HCT116 (cell line): Measurements from ENCODE around the gene WHAMM. TPM values are rescaled to one million over a fixed set of nuclear protein-coding genes. Genes with fewer than 3 reads are reported as not detected.
"Not testable (repeated sequence)": the region's sequence is repeated elsewhere in the genome, so short reads cannot be mapped to it uniquely, and the experiment has no call there.

Experiments
- ATAC-seq: fragments of 200-7000 bp; cut with Tn5 transposase; 2 replicates; pipeline ENCODE4 v1.9.1; 2020; ENCODE audit warnings: mild to moderate bottlenecking, moderate library complexity
- BruUV-seq: library from RNA; stranded (reverse); fragments of 400-500 nt; replicated peaks from 2 replicates; lab custom pipeline; 2021; lab: Mats Ljungman, UMichigan
- CTCF ChIA-PET: fragments of 300-600 bp; sonication (Branson Sonifier 250); formaldehyde crosslinking; loops from one replicate; lab custom pipeline; 2021; ENCODE audit warnings: antibody characterized with exemption; lab: Charles Lee
- POLR2A ChIA-PET: fragments of 300-600, 350-600 bp; sonication (Branson Sonifier 250); formaldehyde crosslinking; loops from one replicate; lab custom pipeline; 2021; ENCODE audit warnings: antibody characterized with exemption; lab: Charles Lee
- RAD21 ChIA-PET, 2 experiments: fragments of 300-600 bp; sonication (Branson Sonifier 250); formaldehyde crosslinking; loops; one replicate each; lab custom pipeline; 2023; ENCODE audit warnings: low total read pairs in 2 of 2; ENCODE audit not compliant: uncharacterized antibody in 2 of 2, unreplicated experiment in 2 of 2, low non-redundant PET in 1 of 2; lab: Charles Lee
- DNase-seq: peaks from one replicate; pipeline ENCODE4 v3.0.0-alpha.2; 2010; ENCODE audit warnings: low read depth, low spot score
- H2AFZ ChIP-seq: fragments of 200-600 bp; shearing (Covaris generic), sonication (generic); 2 replicates; pipeline ENCODE4 v1.6.1; 2017; ENCODE audit warnings: low read depth, mixed run types, mixed read lengths, antibody characterized with exemption, low read length; ENCODE audit not compliant: poor library complexity, severe bottlenecking
- H3K27ac ChIP-seq: 2 replicates; pipeline ENCODE4 v1.5.1; 2012; ENCODE audit warnings: low read depth, low read length
- H3K27me3 ChIP-seq: fragments of 200-600 bp; sonication (generic); 2 replicates; pipeline ENCODE4 v1.6.1; 2016; ENCODE audit warnings: mixed run types, low read length, mixed read lengths; ENCODE audit not compliant: insufficient read depth
- H3K36me3 ChIP-seq, 2 experiments: fragments of 200-500 bp in 1 of 2; fragments of 200-600 bp in 1 of 2; sonication (Bioruptor generic) in 1 of 2; sonication (generic) in 1 of 2; 2 replicates each; pipeline versions ENCODE4 v1.5.1 to v1.6.1; 2014 to 2016; ENCODE audit warnings: low read length in 2 of 2, inconsistent platforms in 1 of 2, mixed read lengths in 1 of 2, mixed run types in 1 of 2; ENCODE audit not compliant: insufficient read depth in 2 of 2, control insufficient read depth in 1 of 2
- H3K4me1 ChIP-seq, 2 experiments: fragments of 200-600 bp in 1 of 2; sonication (generic) in 1 of 2; 2 replicates each; pipeline versions ENCODE4 v1.5.1 to v1.6.1; 2012 to 2017; ENCODE audit warnings: low read length in 2 of 2, inconsistent platforms in 1 of 2, mild to moderate bottlenecking in 1 of 2, mixed read lengths in 1 of 2, mixed run types in 1 of 2, moderate library complexity in 1 of 2; ENCODE audit not compliant: insufficient read depth in 2 of 2, control insufficient read depth in 1 of 2
- H3K4me2 ChIP-seq: fragments of 200-600 bp; sonication (generic); 2 replicates; pipeline ENCODE4 v1.6.1; 2017; ENCODE audit warnings: mixed run types, low read length, mixed read lengths
- H3K4me3 ChIP-seq, 2 experiments: fragments of 200-600 bp in 1 of 2; sonication (generic) in 1 of 2; replicated peaks in 1 of 2; 2 replicates each; pipeline ENCODE4 v1.5.1; 2011 to 2016; ENCODE audit warnings: low read length in 2 of 2, control low read depth in 1 of 2, low read depth in 1 of 2, mild to moderate bottlenecking in 1 of 2, mixed read lengths in 1 of 2, mixed run types in 1 of 2
- H3K79me2 ChIP-seq: fragments of 200-600 bp; sonication (generic); 2 replicates; pipeline ENCODE4 v1.6.1; 2017; ENCODE audit warnings: mild to moderate bottlenecking, mixed run types, low read length, moderate library complexity, mixed read lengths; ENCODE audit not compliant: insufficient read depth
- H3K9ac ChIP-seq: fragments of 200-600 bp; sonication (generic); 2 replicates; pipeline ENCODE4 v1.6.1; 2016; ENCODE audit warnings: low read length, mixed read lengths
- H3K9me2 ChIP-seq: fragments of 200-600 bp; sonication (generic), shearing (Covaris generic); 2 replicates; pipeline ENCODE4 v1.6.1; 2017; ENCODE audit warnings: mixed run types, mild to moderate bottlenecking, moderate library complexity; ENCODE audit not compliant: insufficient read depth
- H3K9me3 ChIP-seq, 2 experiments: fragments of 200-500 bp in 1 of 2; fragments of 200-600 bp in 1 of 2; sonication (Bioruptor generic) in 1 of 2; sonication (generic) in 1 of 2; 2 replicates each; pipeline ENCODE4 v1.6.1; 2014 to 2017; ENCODE audit warnings: low read length in 2 of 2, mixed read lengths in 2 of 2, inconsistent platforms in 1 of 2, low read depth in 1 of 2, mild to moderate bottlenecking in 1 of 2, mixed run types in 1 of 2, moderate library complexity in 1 of 2; ENCODE audit not compliant: control insufficient read depth in 1 of 2, insufficient read depth in 1 of 2
- H4K20me1 ChIP-seq: fragments of 200-600 bp; sonication (generic), shearing (Covaris generic); 2 replicates; pipeline ENCODE4 v1.6.1; 2017; ENCODE audit warnings: mixed run types, mild to moderate bottlenecking, moderate library complexity; ENCODE audit not compliant: insufficient read depth
- EZH2phosphoT487 ChIP-seq: fragments of 200-600 bp; IDR thresholded peaks from 2 replicates; pipeline ENCODE4 v1.6.1; 2018; ENCODE audit warnings: antibody characterized with exemption, borderline replicate concordance
- intact Hi-C: fragments of 100-400 bp; cut with micrococcal nuclease; formaldehyde crosslinking; loops from 2 replicates; pipeline ENCODE4 v1.10.0; 2022
- total RNA-seq: library from RNA; stranded (reverse); gene quantifications from one replicate; pipeline ENCODE4 v1.2.1, GENCODE V29; 2021; ENCODE audit not compliant: unreplicated experiment

Gene WHAMM
- total RNA-seq, 1 experiment from 2014 or later = 7.1 TPM

DNA sequence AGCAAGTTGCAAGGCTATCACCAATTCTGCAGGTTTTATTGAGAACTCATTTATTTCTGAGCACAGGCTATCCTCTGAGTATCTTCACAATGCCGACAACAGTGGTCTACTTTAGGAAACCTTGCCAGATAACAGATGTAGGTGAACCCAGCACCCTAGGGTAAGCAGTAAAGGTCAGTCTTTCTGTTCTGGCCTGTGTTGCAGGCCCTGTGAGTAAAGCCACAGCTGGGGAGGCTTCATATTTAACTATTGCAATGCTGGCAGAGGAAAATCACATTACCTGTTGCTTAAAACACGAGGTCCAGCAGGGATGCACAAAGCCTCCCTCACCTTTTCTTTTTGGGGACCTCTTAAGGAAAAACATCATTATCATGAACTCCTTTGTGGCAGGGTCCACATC is 55.5 kb downstream of the WHAMM start:
- Histone ChIP-seq H3K9me3 (no peaks in the 10 kb centered on the region), H3K79me2 (no peaks in the 10 kb centered on the region), H3K27ac (no peak overlapping the region), H3K4me2 (no peak overlapping the region), H3K27me3 (no peaks in the 10 kb centered on the region), H3K4me3 (no peak overlapping the region), H3K4me1 (no peaks in the 10 kb centered on the region), H4K20me1 (no peaks in the 10 kb centered on the region), H3K9me2 (no peaks in the 10 kb centered on the region), H3K36me3 (no peaks in the 10 kb centered on the region)
- ATAC-seq = no peak
- CTCF ChIA-PET = interaction anchor here (2.4 kb wide), 1 partner anchor 16 kb away, joined by 9 read pairs; no protein-coding TSS in a partner anchor
- RAD21 ChIA-PET = no interaction called here
- no peak for DNase-seq
- intact Hi-C loops = no loop called here
- no peak for TF ChIP-seq EZH2phosphoT487
- TF ChIP-seq, all 23 proteins: peak for 0
- no TSS peak for BruUV-seq
- Histone ChIP-seq H2AFZ (no peak overlapping the region), H3K9ac (no peak overlapping the region)
- POLR2A ChIA-PET = no interaction called here

DNA sequence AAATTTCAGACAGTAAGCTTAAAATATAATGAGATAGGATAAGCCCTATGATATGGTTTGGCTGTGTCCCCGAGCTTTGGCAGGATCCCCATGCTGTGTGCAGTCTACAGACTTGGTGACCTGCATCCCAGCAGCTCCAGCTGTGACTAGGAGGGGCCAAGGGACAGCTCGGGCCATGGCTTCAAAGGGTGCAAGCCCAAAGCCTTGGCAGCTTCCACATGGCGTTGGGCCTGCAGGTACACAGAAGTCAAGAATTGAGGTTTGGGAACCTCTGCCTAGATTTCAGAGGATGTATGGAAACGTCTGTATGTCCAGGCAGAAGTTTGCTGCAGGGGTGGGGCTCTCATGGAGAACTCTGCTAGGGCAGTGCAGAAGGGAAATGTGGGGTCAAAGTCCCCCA is 56.2 kb downstream of the WHAMM start:
- H3K9ac ChIP-seq, ATAC-seq, H3K36me3 ChIP-seq, RAD21 ChIA-PET, H3K27ac ChIP-seq, POLR2A ChIA-PET, intact Hi-C loops, BruUV-seq, H3K27me3 ChIP-seq, H3K4me1 ChIP-seq, H3K4me2 ChIP-seq, H3K9me3 ChIP-seq, H3K79me2 ChIP-seq, H3K9me2 ChIP-seq, H3K4me3 ChIP-seq, H4K20me1 ChIP-seq, DNase-seq, H2AFZ ChIP-seq: not testable (repeated sequence)
- CTCF ChIA-PET = interaction anchor here (2.4 kb wide), 1 partner anchor 16 kb away, joined by 9 read pairs; no protein-coding TSS in a partner anchor

DNA sequence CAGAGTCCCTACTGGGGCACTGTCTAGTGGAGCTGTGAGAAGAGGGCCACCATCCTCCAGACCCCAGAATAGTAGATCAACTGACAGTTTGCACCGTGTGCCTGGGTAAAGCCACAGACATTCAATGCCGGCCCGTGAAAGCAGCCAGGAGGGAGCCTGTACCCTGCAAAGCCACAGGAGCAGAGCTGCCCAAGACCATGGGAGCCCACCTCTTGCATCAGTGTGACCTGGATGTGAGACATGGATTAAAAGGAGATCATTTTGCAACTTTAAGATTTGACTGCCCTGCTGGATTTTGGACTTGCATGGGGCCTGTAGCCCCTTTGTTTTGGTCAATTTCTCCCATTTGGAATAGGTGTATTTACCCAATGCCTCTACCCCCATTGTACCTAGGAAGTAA is 56.6 kb downstream of the WHAMM start:
- H3K36me3 ChIP-seq, H3K9ac ChIP-seq, intact Hi-C loops, H3K9me2 ChIP-seq, H2AFZ ChIP-seq, H3K4me1 ChIP-seq, H3K9me3 ChIP-seq, H3K27ac ChIP-seq, POLR2A ChIA-PET, RAD21 ChIA-PET, DNase-seq, H3K27me3 ChIP-seq, CTCF ChIA-PET, H3K4me3 ChIP-seq, H3K4me2 ChIP-seq, BruUV-seq, H3K79me2 ChIP-seq, ATAC-seq, H4K20me1 ChIP-seq: not testable (repeated sequence)
